Liver (tissue), 9 donors: ENCODE measurements around the gene ENPP4. TPM values are rescaled to one million over a fixed set of nuclear protein-coding genes. Genes with fewer than 3 reads are reported as not detected.
"Not testable (repeated sequence)": the region's sequence is repeated elsewhere in the genome, so short reads cannot be mapped to it uniquely, and the experiment has no call there.

Experiments used
- DNase-seq: peaks from one replicate; pipeline ENCODE4 v3.0.0-alpha.2; 2017; ENCODE audit warnings: low spot score
- H3K27ac ChIP-seq, 2 donors: one replicate each; pipeline ENCODE4 v1.7.0; 2013; ENCODE audit warnings: inconsistent platforms in 2 of 2, low read length in 2 of 2, control low read depth in 1 of 2, low read depth in 1 of 2, mild to moderate bottlenecking in 1 of 2
- H3K27me3 ChIP-seq, 4 donors: one replicate each; pipeline versions ENCODE4 v1.6.1 to v1.7.0; 2013; ENCODE audit warnings: low read length in 3 of 4, inconsistent platforms in 1 of 4, mild to moderate bottlenecking in 1 of 4, moderate library complexity in 1 of 4; ENCODE audit not compliant: control insufficient read depth in 4 of 4, insufficient read depth in 4 of 4
- H3K36me3 ChIP-seq, 4 donors: one replicate each; pipeline versions ENCODE4 v1.6.1 to v1.7.0; 2013; ENCODE audit warnings: low read length in 3 of 4, mild to moderate bottlenecking in 3 of 4, low read depth in 1 of 4, moderate library complexity in 1 of 4; ENCODE audit not compliant: control insufficient read depth in 4 of 4, insufficient read depth in 3 of 4
- H3K4me1 ChIP-seq, 4 donors: one replicate each; pipeline versions ENCODE4 v1.6.1 to v1.7.0; 2013; ENCODE audit warnings: low read length in 3 of 4, mild to moderate bottlenecking in 3 of 4, moderate library complexity in 1 of 4; ENCODE audit not compliant: control insufficient read depth in 4 of 4, insufficient read depth in 4 of 4
- H3K4me3 ChIP-seq, 3 donors: one replicate each; pipeline versions ENCODE4 v1.6.1 to v1.7.0; 2013; ENCODE audit warnings: low read length in 3 of 3, control low read depth in 1 of 3, low read depth in 1 of 3, mild to moderate bottlenecking in 1 of 3
- H3K9ac ChIP-seq, 2 donors: one replicate each; pipeline ENCODE4 v1.7.0; 2013; ENCODE audit warnings: low read length in 2 of 2, mild to moderate bottlenecking in 2 of 2, moderate library complexity in 2 of 2, control low read depth in 1 of 2, low read depth in 1 of 2
- H3K9me3 ChIP-seq, 4 donors: one replicate each; pipeline versions ENCODE4 v1.6.1 to v1.7.0; 2013; ENCODE audit warnings: low read length in 3 of 4; ENCODE audit not compliant: control insufficient read depth in 4 of 4
- ATF3 ChIP-seq: IDR thresholded peaks from 2 replicates; pipeline ENCODE4 v1.6.1; 2016; ENCODE audit warnings: antibody characterized with exemption
- CTCF ChIP-seq: fragments of 150-350 bp; IDR thresholded peaks from 2 replicates; pipeline ENCODE4 v1.5.1; 2017; ENCODE audit warnings: improper control_type of control experiment, low read depth, low read length; ENCODE audit not compliant: missing input control
- EGR1 ChIP-seq, 2 donors: IDR thresholded peaks; 2 replicates each; pipeline ENCODE4 v1.6.1; 2016 to 2018; ENCODE audit warnings: antibody characterized with exemption in 2 of 2, low read depth in 2 of 2
- FOXA1 ChIP-seq: IDR thresholded peaks from 2 replicates; pipeline ENCODE4 v1.6.1; 2016; ENCODE audit warnings: antibody characterized with exemption
- FOXA2 ChIP-seq: IDR thresholded peaks from 2 replicates; pipeline ENCODE4 v1.6.1; 2016; ENCODE audit warnings: antibody characterized with exemption
- GABPA ChIP-seq, 2 donors: IDR thresholded peaks in 1 of 2; conservative IDR thresholded peaks in 1 of 2; 2 replicates each; pipeline ENCODE4 v1.6.1; 2016; ENCODE audit warnings: antibody characterized with exemption in 2 of 2, mild to moderate bottlenecking in 1 of 2, moderate library complexity in 1 of 2
- HNF4A ChIP-seq, 2 donors: conservative IDR thresholded peaks; 2 replicates each; pipeline ENCODE4 v1.6.1; 2016; ENCODE audit warnings: antibody characterized with exemption in 2 of 2, mild to moderate bottlenecking in 2 of 2
- HNF4G ChIP-seq: IDR thresholded peaks from 2 replicates; pipeline ENCODE4 v1.6.1; 2016; ENCODE audit warnings: antibody characterized with exemption
- JUND ChIP-seq, 2 donors: IDR thresholded peaks; 2 replicates each; pipeline ENCODE4 v1.6.1; 2016; ENCODE audit warnings: antibody characterized with exemption in 2 of 2
- NR2F2 ChIP-seq: IDR thresholded peaks from 2 replicates; pipeline ENCODE4 v1.6.1; 2016; ENCODE audit warnings: antibody characterized with exemption
- RXRA ChIP-seq, 2 donors: IDR thresholded peaks; 2 replicates each; pipeline ENCODE4 v1.6.1; 2017 to 2018; ENCODE audit warnings: antibody characterized with exemption in 2 of 2, mild to moderate bottlenecking in 1 of 2
- SP1 ChIP-seq: IDR thresholded peaks from 2 replicates; pipeline ENCODE4 v1.6.1; 2018; ENCODE audit warnings: antibody characterized with exemption, mild to moderate bottlenecking
- TAF1 ChIP-seq: conservative IDR thresholded peaks from 2 replicates; pipeline ENCODE4 v1.6.1; 2016; ENCODE audit warnings: antibody characterized with exemption, mild to moderate bottlenecking
- YY1 ChIP-seq: IDR thresholded peaks from 2 replicates; pipeline ENCODE4 v1.6.1; 2016; ENCODE audit warnings: antibody characterized with exemption, mild to moderate bottlenecking
- ZBTB33 ChIP-seq: IDR thresholded peaks from 2 replicates; pipeline ENCODE4 v1.6.1; 2016; ENCODE audit warnings: antibody characterized with exemption
- WGBS: extraction: QIAGEN DNeasy Blood & Tissue Kit; methylation state at CpG from one replicate; pipeline ENCODE4 v1.1.7; 2013; 5-methylcytosine and 5-hydroxymethylcytosine counted together
- polyA plus RNA-seq, 2 donors: library from polyadenylated mRNA; stranded (reverse) in 1 of 2; unstranded in 1 of 2; fragments of 200-250 nt in 1 of 2; fragments of >200 nt in 1 of 2; fragmentation: Nextera tagmentation in 1 of 2; extraction: Ambion mirVana in 1 of 2; gene quantifications; one replicate each; pipeline versions ENCODE4 v1.2.1 to v1.2.3, GENCODE V29; 2013 to 2015
- total RNA-seq, 2 donors: library from RNA; depleted of rRNA; stranded (reverse); fragments of >200 nt; gene quantifications; one replicate each; pipeline ENCODE4 v1.2.3, GENCODE V29; 2014
- donor health status: healthy.
- donor health status: healthy.
- donor health status: healthy.
- donor health status: healthy.
- donor health status: healthy.

Gene ENPP4
- total and polyA plus RNA-seq, 4 donors: 3.6 to 12.6 (median 4.8) TPM

- WGBS: 88% methylated on average over 1 of the region's 1 CpG
- Histone ChIP-seq H3K4me1 (no peaks in the 10 kb centered on the region), H3K27ac (no peak overlapping the region), H3K9me3 (no peaks in the 10 kb centered on the region), H3K36me3 (peaks cover 0 to 6% (median 0%) of the 10 kb centered on the region in 4 donors), H3K9ac (no peak overlapping the region), H3K27me3 (no peaks in the 10 kb centered on the region), H3K4me3 (no peak overlapping the region)
- no peak for TF ChIP-seq SP1
- no peak for TF ChIP-seq FOXA1
- no peak for TF ChIP-seq HNF4G
- no peak for TF ChIP-seq FOXA2
- no peak for TF ChIP-seq JUND (IDR thresholded peaks at IDR 0.05)
- TF ChIP-seq NR2F2: no peak
- DNase-seq: no peak
These were observed 14.5 kb downstream of the ENPP4 start for GRCh38 chr6:46144270-46144669.

- not testable (repeated sequence) for H3K36me3 ChIP-seq, H3K9ac ChIP-seq, H3K9me3 ChIP-seq, DNase-seq, H3K27me3 ChIP-seq, H3K4me1 ChIP-seq, H3K27ac ChIP-seq, H3K4me3 ChIP-seq
- 92% methylated on average over 3 of the region's 3 CpGs for WGBS
These were observed 19.3 kb downstream of the ENPP4 start for GRCh38 chr6:46149066-46149465.

- Histone ChIP-seq H3K27me3 (no peaks in the 10 kb centered on the region), H3K36me3 (no peaks in the 10 kb centered on the region), H3K4me3 (no peak overlapping the region), H3K9me3 (no peaks in the 10 kb centered on the region), H3K27ac (no peak overlapping the region), H3K9ac (no peak overlapping the region), H3K4me1 (no peaks in the 10 kb centered on the region)
- TF ChIP-seq HNF4A (conservative IDR thresholded peaks at IDR 0.05) (no peak), TAF1 (no peak), YY1 (no peak), EGR1 (IDR thresholded peaks at IDR 0.05; ENCODE audit: low read depth in 2 of 2) (no peak), GABPA (IDR thresholded peaks at IDR 0.05 in 1 of 2, conservative IDR thresholded peaks at IDR 0.05 in 1 of 2) (no peak), ZBTB33 (no peak), ATF3 (no peak), RXRA (IDR thresholded peaks at IDR 0.05) (no peak), SP1 (no peak), CTCF (no peak), FOXA1 (no peak)
- DNase-seq: no peak
These were observed 26.9 kb downstream of the ENPP4 start for GRCh38 chr6:46156701-46157100.
